T-cell (primary cell): ENCODE measurements around the gene USP5. TPM values are rescaled to one million over a fixed set of nuclear protein-coding genes. Genes with fewer than 3 reads are reported as not detected.
A peak's percentile ranks its signal among the peaks of the same experiment; 100 is the strongest.

Experiments
- ATAC-seq, 4 experiments: fragments of 200-7000 bp in 3 of 4; fragments of 150-1000 bp in 1 of 4; cut with Tn5 transposase; replicated peaks in 1 of 4; 1 replicate in 3 of 4; 2 replicates in 1 of 4; pipeline ENCODE4 v1.10.0; 2021; ENCODE audit warnings: moderate library complexity in 3 of 4, mild to moderate bottlenecking in 2 of 4, moderate number of reproducible peaks in 1 of 4
- CTCF ChIA-PET, 2 donors: fragments of 300-600 bp; sonication (Branson Sonifier 250); formaldehyde crosslinking; loops; one replicate each; lab custom pipeline; 2022; ENCODE audit warnings: antibody characterized with exemption in 2 of 2; lab: Charles Lee
- POLR2A ChIA-PET, 2 donors: fragments of 300-600 bp; sonication (Branson Sonifier 250); formaldehyde crosslinking; loops; one replicate each; lab custom pipeline; 2022; ENCODE audit warnings: antibody characterized with exemption in 2 of 2; lab: Charles Lee
- DNase-seq, 35 experiments: peaks; one replicate each; pipeline versions ENCODE4 v3.0.0 to v3.0.0-alpha.2; 2013 to 2023
- H3K27ac ChIP-seq: one replicate; pipeline ENCODE4 v1.5.1; 2013; ENCODE audit warnings: low read length
- H3K27me3 ChIP-seq, 2 experiments: replicated peaks in 1 of 2; 1 replicate in 1 of 2; 2 replicates in 1 of 2; pipeline versions ENCODE4 v1.6.1 to v1.7.0; 2013; ENCODE audit warnings: low read length in 1 of 2, mixed read lengths in 1 of 2; ENCODE audit not compliant: control insufficient read depth in 2 of 2, insufficient read depth in 2 of 2; ENCODE audit errors: extremely low read depth in 1 of 2
- H3K36me3 ChIP-seq, 2 donors: 1 replicate in 1 of 2; 2 replicates in 1 of 2; pipeline versions ENCODE4 v1.6.1 to v1.7.0; 2013; ENCODE audit warnings: low read length in 1 of 2; ENCODE audit not compliant: control insufficient read depth in 2 of 2, insufficient read depth in 1 of 2; ENCODE audit errors: extremely low read depth in 1 of 2
- H3K4me1 ChIP-seq, 2 experiments: 1 replicate in 1 of 2; 2 replicates in 1 of 2; pipeline versions ENCODE4 v1.6.1 to v1.7.0; 2013; ENCODE audit warnings: low read length in 2 of 2, mixed read lengths in 1 of 2; ENCODE audit not compliant: insufficient read depth in 2 of 2, control insufficient read depth in 1 of 2; ENCODE audit errors: extremely low read depth in 1 of 2
- H3K4me3 ChIP-seq, 2 donors: 1 replicate in 1 of 2; 2 replicates in 1 of 2; pipeline versions ENCODE4 v1.5.1 to v1.7.0; 2013; ENCODE audit warnings: mild to moderate bottlenecking in 2 of 2, low read length in 1 of 2, moderate library complexity in 1 of 2; ENCODE audit not compliant: control insufficient read depth in 1 of 2; ENCODE audit errors: extremely low read depth in 1 of 2
- H3K9me3 ChIP-seq: 2 replicates; pipeline ENCODE4 v1.7.0; 2013
- H3K27ac Mint-ChIP-seq, 2 donors: one replicate each; pipeline ENCODE4 v1.8.0; 2020 to 2021; ENCODE audit warnings: mild to moderate bottlenecking in 2 of 2, mixed read lengths in 2 of 2
- H3K27me3 Mint-ChIP-seq, 2 donors: one replicate each; pipeline ENCODE4 v1.8.0; 2021 to 2022; ENCODE audit warnings: mixed read lengths in 2 of 2
- H3K36me3 Mint-ChIP-seq: one replicate; pipeline ENCODE4 v1.8.0; 2021; ENCODE audit warnings: mixed read lengths
- H3K4me1 Mint-ChIP-seq, 3 donors: one replicate each; pipeline ENCODE4 v1.8.0; 2020 to 2022; ENCODE audit warnings: mixed read lengths in 3 of 3, mild to moderate bottlenecking in 1 of 3
- H3K4me3 Mint-ChIP-seq, 3 donors: one replicate each; pipeline ENCODE4 v1.8.0; 2020 to 2022; ENCODE audit warnings: mild to moderate bottlenecking in 3 of 3, mixed read lengths in 3 of 3, moderate library complexity in 3 of 3
- H3K9me3 Mint-ChIP-seq, 3 donors: one replicate each; pipeline ENCODE4 v1.8.0; 2020 to 2022; ENCODE audit warnings: mixed read lengths in 3 of 3
- WGBS: methylation state at CpG from one replicate; pipeline ENCODE4 v1.1.5; 2013; ENCODE audit warnings: missing lambda C conversion rate; ENCODE audit not compliant: insufficient coverage; 5-methylcytosine and 5-hydroxymethylcytosine counted together
- total RNA-seq, 35 experiments: library from RNA in 6 of 35; stranded (reverse) in 6 of 35; fragments of 120-200 nt in 1 of 35; gene quantifications; one replicate each; pipeline versions ENCODE4 v1.2.1 to v1.2.4 and lab custom pipeline; 2013 to 2026

USP5 gene
- total RNA-seq, 5 donors from 2014 or later (not counting 1 experiment from before 2014, with no cell fraction given): 64.2 to 95.8 (median 85.8) TPM

GRCh38 chr12:6820166-6820565 is 31.8 kb upstream of the USP5 start:
- H3K27ac Mint-ChIP-seq: no peak overlapping the region
- no peaks in the 10 kb centered on the region for H3K9me3 Mint-ChIP-seq
- 100% methylated on average over 3 of the region's 5 CpGs for WGBS
- H3K4me3 ChIP-seq: no peak overlapping the region
- H3K36me3 Mint-ChIP-seq: peaks cover 19% of the 10 kb centered on the region
- ChIA-PET CTCF (interaction anchor here in 1 of 2 donors (0.6 kb wide), 1 partner anchor 66 kb away, joined by 3 read pairs; no protein-coding TSS in a partner anchor), POLR2A (no interaction called here)
- no peak overlapping the region for H3K27ac ChIP-seq
- ATAC-seq (no peak), DNase-seq (no peak)
- H3K27me3 Mint-ChIP-seq: peaks cover 8 to 24% of the 10 kb centered on the region in 2 donors
- no peaks in the 10 kb centered on the region for H3K9me3 ChIP-seq
- H3K27me3 ChIP-seq: peaks cover 0 to 43% of the 10 kb centered on the region in 2 experiments
- peaks cover 3 to 19% of the 10 kb centered on the region in 2 experiments for H3K4me1 ChIP-seq
- peak overlapping the region in 1 of 3 donors; percentile 74 for H3K4me3 Mint-ChIP-seq
- peaks cover 4 to 35% of the 10 kb centered on the region in 2 donors for H3K36me3 ChIP-seq
- peaks cover 12 to 30% (median 16%) of the 10 kb centered on the region in 3 donors for H3K4me1 Mint-ChIP-seq

DNA sequence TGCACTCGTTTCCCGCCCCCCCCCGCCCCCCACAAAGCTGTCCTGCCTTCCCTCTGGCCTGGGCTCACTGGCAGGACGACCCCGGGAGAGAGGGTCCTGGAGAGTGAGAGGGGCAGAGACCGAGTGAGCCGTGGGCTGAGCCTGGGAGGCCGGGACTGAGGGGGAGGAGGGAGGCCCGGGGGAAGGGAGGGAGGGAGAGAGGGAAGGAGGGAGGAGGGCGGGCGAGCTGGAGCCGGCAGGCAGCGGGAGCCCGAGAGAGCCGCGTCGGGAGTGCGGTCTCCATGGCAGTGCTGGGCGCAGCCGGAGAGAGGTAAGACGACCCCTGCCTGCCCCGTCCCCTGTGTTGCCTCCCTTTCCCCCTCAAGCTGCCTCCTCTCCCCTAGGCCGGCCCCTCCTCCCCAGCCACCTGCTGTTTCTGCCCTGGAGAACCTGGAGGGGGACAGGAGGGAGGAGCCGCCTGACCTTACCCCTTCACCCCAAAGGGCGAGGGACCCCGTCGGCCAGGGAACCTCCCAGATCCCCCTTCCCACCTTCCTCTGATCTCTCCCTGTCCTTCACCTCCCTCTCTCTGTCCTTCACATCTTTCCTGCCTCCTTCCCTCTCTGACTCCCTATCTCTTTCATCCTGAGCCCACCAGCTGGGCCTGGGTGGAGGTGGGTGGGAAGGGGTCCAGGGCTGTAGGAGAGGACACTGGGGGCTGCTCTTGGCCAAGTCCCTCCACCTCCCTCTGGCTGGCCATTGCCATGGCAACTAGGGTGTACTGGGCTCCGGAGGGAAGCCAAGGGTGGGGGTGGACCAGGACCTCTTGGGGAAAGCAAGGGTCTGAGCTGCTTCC is 30.1 kb upstream of the USP5 start, which contains the start of gene GPR162:
Gene GPR162, plus strand, starts transcription at position 231 of the 835 bp plus-strand sequence. CDS start 2,078 bp downstream, outside the sequence.
- CTCF ChIA-PET: interaction anchor here (0.7 kb wide), 3 partner anchors 13 to 194 kb away, joined by 3 to 4 read pairs (median 3); no protein-coding TSS in a partner anchor
- H3K36me3 Mint-ChIP-seq: peaks cover 9% of the 10 kb centered on the region
- H3K27ac Mint-ChIP-seq: peak within 1 kb of the TSS; percentile 54 to 64
- peaks cover 8 to 40% of the 10 kb centered on the region in 2 donors for H3K27me3 Mint-ChIP-seq
- Histone ChIP-seq H3K36me3 (peaks cover 0 to 20% of the 10 kb centered on the region in 2 donors), H3K4me1 (peaks cover 3 to 26% of the 10 kb centered on the region in 2 experiments), H3K4me3 (no peak within 1 kb of the TSS), H3K27ac (no peak within 1 kb of the TSS), H3K9me3 (no peaks in the 10 kb centered on the region), H3K27me3 (peaks cover 0 to 59% of the 10 kb centered on the region in 2 experiments)
- peaks cover 15 to 36% (median 19%) of the 10 kb centered on the region in 3 donors for H3K4me1 Mint-ChIP-seq
- WGBS: 0% methylated on average over 6 of the region's 28 CpGs
- POLR2A ChIA-PET: interaction anchor here in 1 of 2 donors (0.5 to 0.7 kb wide), 4 partner anchors 17 to 164 kb away, joined by 3 to 7 read pairs (median 4); no protein-coding TSS in a partner anchor
- no peak for DNase-seq
- peak; percentile 12 to 25 (median 20) for ATAC-seq
- H3K4me3 Mint-ChIP-seq: peak within 1 kb of the TSS; percentile 48 to 74 (median 65)
- H3K9me3 Mint-ChIP-seq: no peaks in the 10 kb centered on the region

DNA sequence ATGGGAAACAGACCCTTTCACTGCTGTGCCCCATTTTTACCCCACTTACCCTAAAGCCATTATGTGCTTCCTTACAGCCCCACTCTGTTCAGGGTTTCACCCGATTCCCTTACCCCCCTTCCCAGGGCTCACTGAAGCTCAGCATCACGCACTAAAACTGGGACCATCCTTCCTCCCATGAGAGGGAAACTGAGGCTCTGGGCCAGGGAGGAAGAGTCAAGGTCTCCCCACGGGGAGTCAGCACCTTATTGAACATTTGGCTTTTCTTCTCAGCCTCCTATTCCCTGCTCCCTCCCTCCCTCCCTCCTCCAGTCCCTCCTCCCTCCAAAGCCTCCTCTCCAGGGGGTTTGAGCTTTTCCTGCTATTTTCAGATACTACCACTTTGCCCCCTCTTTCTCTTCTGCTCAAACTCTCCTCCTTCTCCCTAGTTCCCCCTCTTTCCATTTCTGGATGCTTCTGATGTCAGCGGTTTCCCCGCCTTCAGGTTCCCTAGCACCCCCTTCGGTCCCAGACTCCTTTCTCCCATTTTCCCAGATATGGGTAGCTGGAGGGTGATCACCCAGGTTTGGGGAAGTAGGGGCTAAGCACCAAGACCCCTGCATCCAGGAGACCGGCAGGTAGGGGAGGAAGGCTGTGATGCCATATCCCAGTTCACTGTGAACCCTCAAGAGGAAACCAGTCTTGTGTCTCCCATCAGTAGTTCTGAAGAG is 29.4 kb upstream of the USP5 start:
- H3K9me3 ChIP-seq: no peaks in the 10 kb centered on the region
- CTCF ChIA-PET: interaction anchor here in 1 of 2 donors (0.5 to 0.6 kb wide), 3 partner anchors 12 to 159 kb away, joined by 3 to 4 read pairs (median 3); no protein-coding TSS in a partner anchor
- H3K4me1 ChIP-seq: peaks cover 3 to 33% of the 10 kb centered on the region in 2 experiments
- no peaks in the 10 kb centered on the region for H3K9me3 Mint-ChIP-seq
- DNase-seq: no peak
- no peak overlapping the region for H3K4me3 ChIP-seq
- no peak overlapping the region for H3K27ac ChIP-seq
- 91% methylated on average over 3 of the region's 7 CpGs for WGBS
- H3K36me3 ChIP-seq: peaks cover 0 to 12% of the 10 kb centered on the region in 2 donors
- peaks cover 12 to 48% of the 10 kb centered on the region in 2 donors for H3K27me3 Mint-ChIP-seq
- no peak for ATAC-seq
- H3K27ac Mint-ChIP-seq: no peak overlapping the region
- peak overlapping the region in 1 of 3 donors; percentile 74 for H3K4me3 Mint-ChIP-seq
- H3K27me3 ChIP-seq: peaks cover 0 to 67% of the 10 kb centered on the region in 2 experiments
- H3K36me3 Mint-ChIP-seq: peaks cover 8% of the 10 kb centered on the region
- peaks cover 19 to 41% (median 24%) of the 10 kb centered on the region in 3 donors for H3K4me1 Mint-ChIP-seq
- POLR2A ChIA-PET: no interaction called here

- no peak for ATAC-seq
- H3K27ac ChIP-seq: no peak overlapping the region
- CTCF ChIA-PET: interaction anchor here (0.5 to 3.2 kb wide), 10 partner anchors 13 to 858 kb away, joined by 3 to 26 read pairs (median 3); partner anchors contain the start of genes CD4 (in 1 of the 2) and MLF2 (in 1 of the 2)
- peaks cover 21 to 45% (median 28%) of the 10 kb centered on the region in 3 donors for H3K4me1 Mint-ChIP-seq
- H3K27me3 ChIP-seq: peaks cover 0 to 73% of the 10 kb centered on the region in 2 experiments
- peaks cover 16 to 51% of the 10 kb centered on the region in 2 donors for H3K27me3 Mint-ChIP-seq
- WGBS: 63% methylated on average over 7 of the region's 12 CpGs
- peak overlapping the region in 1 of 3 donors; percentile 74 for H3K4me3 Mint-ChIP-seq
- no peak overlapping the region for H3K27ac Mint-ChIP-seq
- H3K4me3 ChIP-seq: no peak overlapping the region
- H3K36me3 ChIP-seq: peaks cover 0 to 5% of the 10 kb centered on the region in 2 donors
- peaks cover 4% of the 10 kb centered on the region for H3K36me3 Mint-ChIP-seq
- peak in 1 of 35 experiments; percentile 19 for DNase-seq
- H3K4me1 ChIP-seq: peaks cover 3 to 40% of the 10 kb centered on the region in 2 experiments
- POLR2A ChIA-PET: interaction anchor here in 1 of 2 donors (1.5 kb wide), 1 partner anchor 71 kb away, joined by 3 read pairs; the partner anchor contains the start of gene MLF2
- no peaks in the 10 kb centered on the region for H3K9me3 Mint-ChIP-seq
- no peaks in the 10 kb centered on the region for H3K9me3 ChIP-seq
Observed at GRCh38 chr12:6823182-6824084, 28.5 kb upstream of the USP5 start.

DNA sequence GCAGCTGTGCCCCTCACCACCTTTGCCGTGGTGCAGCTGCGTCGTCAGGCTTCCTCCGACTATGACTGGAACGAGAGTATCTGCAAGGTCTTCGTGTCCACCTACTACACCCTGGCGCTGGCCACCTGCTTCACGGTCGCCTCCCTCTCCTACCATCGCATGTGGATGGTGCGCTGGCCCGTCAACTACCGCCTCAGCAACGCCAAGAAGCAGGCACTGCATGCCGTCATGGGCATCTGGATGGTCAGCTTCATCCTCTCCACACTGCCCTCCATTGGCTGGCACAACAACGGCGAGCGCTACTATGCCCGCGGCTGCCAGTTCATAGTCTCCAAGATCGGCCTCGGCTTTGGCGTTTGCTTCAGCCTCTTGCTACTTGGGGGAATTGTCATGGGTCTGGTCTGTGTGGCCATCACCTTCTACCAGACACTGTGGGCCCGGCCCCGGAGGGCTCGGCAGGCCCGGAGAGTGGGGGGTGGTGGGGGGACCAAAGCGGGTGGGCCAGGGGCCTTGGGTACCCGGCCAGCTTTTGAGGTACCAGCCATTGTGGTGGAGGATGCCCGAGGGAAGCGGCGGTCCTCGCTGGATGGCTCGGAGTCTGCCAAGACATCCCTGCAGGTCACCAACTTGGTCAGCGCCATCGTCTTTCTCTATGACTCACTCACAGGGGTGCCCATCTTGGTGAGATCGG is 27.7 kb upstream of the USP5 start:
- Histone ChIP-seq H3K36me3 (peaks cover 0 to 3% of the 10 kb centered on the region in 2 donors), H3K4me3 (no peak overlapping the region), H3K27ac (no peak overlapping the region), H3K9me3 (no peaks in the 10 kb centered on the region), H3K4me1 (peaks cover 3 to 45% of the 10 kb centered on the region in 2 experiments), H3K27me3 (peaks cover 0 to 79% of the 10 kb centered on the region in 2 experiments)
- Mint-ChIP-seq H3K27me3 (peaks cover 16 to 56% of the 10 kb centered on the region in 2 donors), H3K27ac (peak overlapping the region in 1 of 2 donors; percentile 43), H3K36me3 (peaks cover 4% of the 10 kb centered on the region), H3K4me1 (peaks cover 24 to 49% (median 32%) of the 10 kb centered on the region in 3 donors), H3K4me3 (no peak overlapping the region), H3K9me3 (no peaks in the 10 kb centered on the region)
- WGBS: 78% methylated on average over 22 of the region's 37 CpGs
- CTCF ChIA-PET: interaction anchor here (0.9 to 3.2 kb wide), 6 partner anchors 10 to 72 kb away, joined by 3 to 26 read pairs (median 5); partner anchors contain the start of genes MLF2 (in 1 of the 2) and USP5 (in 1 of the 2)
- ATAC-seq: no peak
- POLR2A ChIA-PET: interaction anchor here in 1 of 2 donors (1.5 kb wide), 1 partner anchor 71 kb away, joined by 3 read pairs; the partner anchor contains the start of gene MLF2
- peak in 1 of 35 experiments; percentile 16 for DNase-seq
